COLO668 (cell line): ENCODE results near the gene MEX3D.

ENCODE experiments used
- DNase-seq: peaks from one replicate; lab custom pipeline; 2025; ENCODE audit not compliant: unreplicated experiment; lab: John Stamatoyannopoulos, UW

MEX3D gene

GRCh38 chr19:1598777-1599459 lies 30.8 kb upstream of the MEX3D start:
- no peak for DNase-seq

DNA sequence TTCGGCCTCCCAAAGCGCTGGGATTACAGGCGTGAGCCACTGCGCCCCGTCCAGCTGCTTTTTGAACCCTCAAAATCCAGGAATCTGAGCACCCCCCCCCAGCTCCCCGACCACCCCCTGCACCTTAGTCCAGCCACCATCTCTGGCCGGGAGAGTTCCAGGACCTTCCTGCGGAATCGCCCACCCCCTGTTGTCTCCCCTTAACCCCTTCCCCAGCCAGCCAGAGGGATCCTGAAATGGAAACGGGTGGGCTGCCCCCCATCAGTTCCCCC lies 25.3 kb upstream of the MEX3D start:
- DNase-seq = no peak

DNA sequence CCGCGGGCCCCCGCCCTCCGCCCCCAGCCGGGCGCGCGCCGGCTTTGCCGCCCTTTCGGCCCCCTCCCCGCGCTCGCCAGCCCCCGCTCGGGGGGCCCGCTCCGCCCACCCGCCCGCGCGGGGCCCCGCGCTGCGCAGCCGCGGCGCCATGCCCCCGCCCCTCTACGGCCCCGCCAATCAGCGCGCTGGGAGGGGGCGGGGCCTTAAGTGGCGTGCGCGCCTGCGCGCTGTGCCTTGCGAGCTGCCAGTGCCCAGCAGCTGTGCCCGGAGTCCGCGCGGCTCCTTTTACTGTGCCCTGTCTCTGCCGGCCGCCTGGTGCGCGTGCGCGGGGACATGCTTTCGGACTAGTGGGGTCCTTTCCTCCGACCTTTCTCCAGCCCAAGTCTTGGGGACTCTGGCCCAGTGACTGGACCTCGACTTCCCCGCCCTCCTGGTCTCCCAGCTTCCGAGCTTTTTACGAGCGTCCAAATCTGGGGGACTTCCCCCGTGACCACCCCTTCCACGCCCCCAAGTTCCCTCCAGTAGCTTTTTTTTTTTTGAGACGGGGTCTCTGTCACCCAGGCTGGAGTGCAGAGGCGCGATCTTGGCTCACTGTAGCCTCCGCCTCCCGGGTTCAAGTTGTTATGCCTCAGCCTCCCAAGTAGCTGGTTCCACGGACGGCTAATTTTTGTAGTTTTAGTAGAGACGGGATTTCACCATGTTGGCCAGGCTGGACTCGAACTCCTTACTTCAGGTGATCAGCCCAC lies 24.8 kb upstream of the MEX3D start, which contains the start of gene MBD3:
Gene MBD3 (minus strand): TSS at position 111 of the 746 bp plus-strand sequence. CDS start 234 bp downstream, outside the sequence.
- DNase-seq = peak; percentile 97

GRCh38 chr19:1592024-1592754 lies 24.1 kb upstream of the MEX3D start:
- peak; percentile 95 for DNase-seq

- DNase-seq = peak; percentile 28
Observed at GRCh38 chr19:1591421-1592023, 23.4 kb upstream of the MEX3D start.

DNA sequence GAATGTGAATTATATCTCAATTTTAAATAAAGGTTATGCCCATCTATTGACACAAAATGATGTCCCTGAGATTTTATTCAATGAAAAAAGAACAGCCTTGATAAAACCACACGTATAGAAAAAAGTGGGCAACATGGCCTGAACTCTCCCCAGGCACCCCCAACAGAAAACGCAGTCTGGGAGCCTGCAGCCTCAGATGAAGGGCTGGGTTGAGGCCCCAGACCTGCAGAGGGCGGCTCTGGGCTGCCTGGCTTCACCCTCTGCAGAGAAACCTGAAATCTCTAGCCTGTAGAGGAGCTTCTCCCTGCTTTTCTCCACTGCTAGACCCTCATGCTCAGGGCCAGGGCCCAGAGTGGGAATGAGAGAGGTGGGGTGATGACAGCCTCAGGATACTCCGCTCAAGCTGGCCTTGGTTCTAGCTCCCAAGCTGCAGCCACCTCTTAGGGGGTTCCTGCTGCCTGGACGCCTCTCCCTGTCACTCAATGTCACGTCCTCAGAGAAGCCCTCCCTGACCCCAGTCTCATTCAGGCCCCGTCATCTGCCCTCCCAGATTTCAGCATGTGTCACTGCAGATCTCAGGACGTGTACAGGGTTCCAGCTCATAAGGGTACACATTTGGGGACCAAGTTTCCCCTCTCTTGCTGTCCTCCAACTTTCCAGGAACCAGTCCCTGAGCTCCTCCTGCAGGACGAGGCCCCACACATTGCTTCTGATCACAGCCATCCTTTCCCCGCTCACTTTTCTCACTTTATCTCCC lies 22.7 kb upstream of the MEX3D start:
- DNase-seq = peak; percentile 13

- no peak for DNase-seq
Observed at GRCh38 chr19:1587872-1588271, 19.7 kb upstream of the MEX3D start.

DNA sequence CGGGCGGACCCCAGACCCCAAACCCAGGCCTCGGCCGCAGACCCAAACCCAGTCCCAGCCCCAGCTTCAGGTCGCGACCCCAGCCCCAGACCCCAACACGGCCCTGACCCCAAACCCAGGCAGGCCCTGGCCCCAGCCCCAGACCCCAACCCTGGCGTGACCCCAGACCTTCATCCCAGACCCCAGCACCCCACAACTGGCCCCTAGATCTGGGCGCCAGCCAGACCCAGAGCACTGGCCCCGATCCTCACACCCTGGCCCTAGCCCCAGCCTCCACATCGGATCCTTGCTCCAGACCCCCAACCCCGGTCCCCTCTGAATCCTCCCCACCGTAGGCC lies 17.1 kb upstream of the MEX3D start:
- no peak for DNase-seq

GRCh38 chr19:1584500-1585242 lies 16.5 kb upstream of the MEX3D start:
- DNase-seq = no peak

DNA sequence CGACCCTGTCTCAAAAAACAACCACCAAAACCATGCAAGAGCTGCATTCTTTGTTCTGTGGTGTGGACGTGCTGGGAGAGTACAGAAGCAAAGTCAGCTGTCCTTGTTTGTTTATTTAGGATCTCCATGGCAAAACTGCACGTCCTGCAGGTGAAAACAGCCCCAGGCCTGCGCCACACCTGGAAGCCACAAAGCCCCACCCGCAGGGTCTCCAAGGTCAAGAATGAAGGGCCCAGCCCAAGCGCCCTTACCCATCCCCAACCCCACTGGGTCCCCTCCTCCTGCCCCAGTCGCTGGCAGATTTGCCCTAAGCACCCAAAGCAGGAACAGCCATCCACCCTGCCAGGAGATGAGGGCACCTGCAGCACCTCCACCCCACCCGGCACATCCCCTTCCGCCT lies 14.1 kb upstream of the MEX3D start:
- peak; percentile 68 for DNase-seq

GRCh38 chr19:1580957-1581356 lies 12.8 kb upstream of the MEX3D start:
- no peak for DNase-seq

DNA sequence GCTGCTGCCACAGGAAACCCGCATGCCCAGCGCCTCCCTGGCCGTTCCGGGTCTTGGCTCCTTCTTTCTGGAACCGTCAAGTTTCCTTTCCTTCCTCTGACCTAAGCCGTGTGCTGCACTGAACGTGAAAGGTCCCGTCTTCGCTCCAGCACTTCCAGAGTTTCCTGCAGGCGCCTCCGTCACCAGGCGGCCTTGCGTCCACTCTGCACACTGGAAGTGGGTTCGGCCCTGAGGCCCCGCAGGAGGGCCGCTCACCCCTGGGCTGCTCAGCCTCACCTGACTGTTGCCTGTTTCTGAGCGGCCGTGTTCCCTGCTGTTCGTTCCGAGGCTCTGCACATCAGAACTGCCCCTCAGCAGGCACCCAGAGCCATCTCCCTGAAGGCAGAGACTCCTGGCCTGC lies 12.3 kb upstream of the MEX3D start:
- DNase-seq = no peak

GRCh38 chr19:1579222-1579621 lies 11.1 kb upstream of the MEX3D start:
- no peak for DNase-seq

- no peak for DNase-seq
Observed at GRCh38 chr19:1577929-1578618, 9.9 kb upstream of the MEX3D start.

- DNase-seq = no peak
Observed at GRCh38 chr19:1577090-1577928, 9.2 kb upstream of the MEX3D start.

- no peak for DNase-seq
Observed at GRCh38 chr19:1576242-1577089, 8.3 kb upstream of the MEX3D start.

GRCh38 chr19:1575323-1576241 lies 7.5 kb upstream of the MEX3D start:
- no peak for DNase-seq
